Neural progenitor cell (in vitro differentiated cells): ENCODE measurements around the gene ZC3H10.

ENCODE experiments used
- EZH2 ChIP-seq: fragments of 200-600 bp; sonication (generic); IDR thresholded peaks from 2 replicates; pipeline ENCODE4 v1.6.1; 2017; ENCODE audit warnings: antibody characterized with exemption, mild to moderate bottlenecking, moderate library complexity
- EZH2phosphoT487 ChIP-seq: fragments of 200-600 bp; sonication (generic); IDR thresholded peaks from 2 replicates; pipeline ENCODE4 v1.6.1; 2017; ENCODE audit warnings: antibody characterized with exemption
- TF ChIP-seq, protein P1 (sequence below): fragments of 200-600 bp; sonication (generic); IDR thresholded peaks from 2 replicates; pipeline ENCODE4 v1.5.1; 2017; ENCODE audit warnings: antibody characterized with exemption, mild to moderate bottlenecking

DNA sequence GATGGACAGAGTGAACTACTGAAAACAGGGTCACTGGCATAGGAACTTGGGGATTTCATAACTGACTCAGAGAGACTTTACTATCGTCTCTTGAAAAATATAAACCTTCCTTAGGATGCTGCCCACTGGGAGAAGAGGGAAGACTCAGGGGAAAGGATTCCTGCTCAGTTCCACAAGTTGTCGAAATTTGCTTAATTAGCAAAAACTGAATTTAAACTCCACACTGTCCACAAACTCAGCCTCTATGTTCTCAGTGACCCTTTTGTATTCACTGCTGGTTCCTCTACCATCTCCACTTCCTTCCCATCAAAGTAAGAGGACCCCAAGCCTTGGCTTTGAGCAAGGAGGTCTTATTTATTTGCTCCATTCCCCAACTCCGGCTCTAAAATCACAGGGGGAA, 27.2 kb downstream of the ZC3H10 start:
- TF ChIP-seq, protein P1, sequence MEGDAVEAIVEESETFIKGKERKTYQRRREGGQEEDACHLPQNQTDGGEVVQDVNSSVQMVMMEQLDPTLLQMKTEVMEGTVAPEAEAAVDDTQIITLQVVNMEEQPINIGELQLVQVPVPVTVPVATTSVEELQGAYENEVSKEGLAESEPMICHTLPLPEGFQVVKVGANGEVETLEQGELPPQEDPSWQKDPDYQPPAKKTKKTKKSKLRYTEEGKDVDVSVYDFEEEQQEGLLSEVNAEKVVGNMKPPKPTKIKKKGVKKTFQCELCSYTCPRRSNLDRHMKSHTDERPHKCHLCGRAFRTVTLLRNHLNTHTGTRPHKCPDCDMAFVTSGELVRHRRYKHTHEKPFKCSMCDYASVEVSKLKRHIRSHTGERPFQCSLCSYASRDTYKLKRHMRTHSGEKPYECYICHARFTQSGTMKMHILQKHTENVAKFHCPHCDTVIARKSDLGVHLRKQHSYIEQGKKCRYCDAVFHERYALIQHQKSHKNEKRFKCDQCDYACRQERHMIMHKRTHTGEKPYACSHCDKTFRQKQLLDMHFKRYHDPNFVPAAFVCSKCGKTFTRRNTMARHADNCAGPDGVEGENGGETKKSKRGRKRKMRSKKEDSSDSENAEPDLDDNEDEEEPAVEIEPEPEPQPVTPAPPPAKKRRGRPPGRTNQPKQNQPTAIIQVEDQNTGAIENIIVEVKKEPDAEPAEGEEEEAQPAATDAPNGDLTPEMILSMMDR, result no peak
- TF ChIP-seq EZH2 (no peak), EZH2phosphoT487 (no peak)
